ENCODE measurements around the gene CHCHD6. TPM values are rescaled to one million over a fixed set of nuclear protein-coding genes. Genes with fewer than 3 reads are reported as not detected.

Gene CHCHD6
- total RNA-seq, 3 donors from 2014 or later (not counting 1 experiment from before 2014, with no cell fraction given), result 5.3 to 9.9 (median 8.3) TPM

DNA sequence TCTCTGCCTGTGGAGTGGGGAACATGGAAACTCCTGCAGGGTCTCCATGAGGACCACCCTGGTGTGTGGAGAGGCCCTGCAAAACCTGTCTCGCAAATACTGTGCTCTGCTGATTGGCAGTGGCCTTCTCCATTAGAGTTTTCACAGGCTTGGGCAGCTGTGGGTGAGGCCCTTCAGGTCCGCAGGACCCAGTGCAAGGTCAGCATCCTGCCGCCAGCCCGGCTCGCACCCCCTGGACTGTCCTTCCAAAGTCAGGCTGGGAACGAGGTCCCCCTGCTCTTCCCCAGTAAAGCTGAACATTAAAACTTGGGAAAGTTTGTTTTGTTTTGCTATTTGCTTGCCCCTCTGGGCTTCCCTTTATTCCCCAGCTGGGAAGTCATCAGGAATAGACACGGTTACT lies 193.9 kb downstream of the CHCHD6 start:
- H3K4me1 ChIP-seq (ENCODE audit: control insufficient read depth, insufficient read depth, low read length), result no peaks in the 10 kb centered on the region
- Mint-ChIP-seq H3K27me3 (ENCODE audit: low read depth in 2 of 2) (peaks cover 42 to 64% of the 10 kb centered on the region in 2 donors), H3K9me3 (no peaks in the 10 kb centered on the region), H3K4me1 (no peaks in the 10 kb centered on the region), H3K27ac (no peak overlapping the region), H3K36me3 (no peaks in the 10 kb centered on the region), H3K4me3 (no peak overlapping the region)
- H3K36me3 ChIP-seq (ENCODE audit: control insufficient read depth, insufficient read depth, low read length), result no peaks in the 10 kb centered on the region
- 98% methylated on average over 7 of the region's 7 CpGs for WGBS (ENCODE audit: insufficient coverage)
- peaks cover 6% of the 10 kb centered on the region for H3K27me3 ChIP-seq (ENCODE audit: control insufficient read depth, insufficient read depth, low read length)
- no peaks in the 10 kb centered on the region for H3K9me3 ChIP-seq (ENCODE audit: control insufficient read depth, insufficient read depth, low read length)
- TF ChIP-seq, protein P1, sequence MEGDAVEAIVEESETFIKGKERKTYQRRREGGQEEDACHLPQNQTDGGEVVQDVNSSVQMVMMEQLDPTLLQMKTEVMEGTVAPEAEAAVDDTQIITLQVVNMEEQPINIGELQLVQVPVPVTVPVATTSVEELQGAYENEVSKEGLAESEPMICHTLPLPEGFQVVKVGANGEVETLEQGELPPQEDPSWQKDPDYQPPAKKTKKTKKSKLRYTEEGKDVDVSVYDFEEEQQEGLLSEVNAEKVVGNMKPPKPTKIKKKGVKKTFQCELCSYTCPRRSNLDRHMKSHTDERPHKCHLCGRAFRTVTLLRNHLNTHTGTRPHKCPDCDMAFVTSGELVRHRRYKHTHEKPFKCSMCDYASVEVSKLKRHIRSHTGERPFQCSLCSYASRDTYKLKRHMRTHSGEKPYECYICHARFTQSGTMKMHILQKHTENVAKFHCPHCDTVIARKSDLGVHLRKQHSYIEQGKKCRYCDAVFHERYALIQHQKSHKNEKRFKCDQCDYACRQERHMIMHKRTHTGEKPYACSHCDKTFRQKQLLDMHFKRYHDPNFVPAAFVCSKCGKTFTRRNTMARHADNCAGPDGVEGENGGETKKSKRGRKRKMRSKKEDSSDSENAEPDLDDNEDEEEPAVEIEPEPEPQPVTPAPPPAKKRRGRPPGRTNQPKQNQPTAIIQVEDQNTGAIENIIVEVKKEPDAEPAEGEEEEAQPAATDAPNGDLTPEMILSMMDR (IDR thresholded peaks at IDR 0.05), result no peak
- H3K4me3 ChIP-seq (ENCODE audit: low read length), result no peak overlapping the region
- DNase-seq (no peak), ATAC-seq (no peak)
- no peak overlapping the region for H3K27ac ChIP-seq (ENCODE audit: low read length)
- intact Hi-C loops (cut with micrococcal nuclease), result no loop called here

DNA sequence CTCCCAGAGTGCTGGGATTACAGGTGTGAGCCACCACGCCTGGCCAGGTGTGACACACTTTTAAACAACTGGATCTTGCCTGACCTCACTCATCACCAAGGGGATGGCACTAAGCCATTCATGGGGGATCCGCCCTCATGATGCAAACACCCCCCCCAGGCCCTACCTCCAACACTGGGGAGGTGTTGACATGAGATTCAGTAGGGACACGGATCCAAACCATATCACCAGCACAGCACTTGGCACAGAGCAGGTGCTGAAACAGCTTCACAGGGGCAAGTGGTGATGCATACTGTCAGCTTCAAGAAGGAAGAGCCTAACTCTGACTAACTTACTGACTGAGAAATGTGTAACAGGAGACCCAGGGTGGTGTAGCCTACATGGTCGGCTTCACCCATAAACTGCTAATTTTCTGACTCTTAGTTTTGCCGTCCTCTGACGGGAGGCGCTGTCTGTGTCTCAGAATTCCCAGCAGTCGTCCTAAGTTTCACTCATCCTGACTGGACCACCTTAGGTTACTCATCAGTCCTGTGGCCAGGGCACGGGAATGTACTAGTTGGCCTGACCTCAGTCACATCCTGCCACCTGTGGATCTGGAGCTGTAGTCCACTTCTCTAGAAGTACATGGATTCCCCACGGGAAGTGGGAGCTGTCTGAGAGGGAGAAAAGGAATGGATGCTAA lies 197.0 kb downstream of the CHCHD6 start:
- Mint-ChIP-seq H3K4me3 (no peak overlapping the region), H3K27ac (no peak overlapping the region), H3K4me1 (no peaks in the 10 kb centered on the region), H3K9me3 (no peaks in the 10 kb centered on the region), H3K36me3 (no peaks in the 10 kb centered on the region), H3K27me3 (ENCODE audit: low read depth in 2 of 2) (peaks cover 34 to 44% of the 10 kb centered on the region in 2 donors)
- Histone ChIP-seq H3K4me1 (ENCODE audit: control insufficient read depth, insufficient read depth, low read length) (no peaks in the 10 kb centered on the region), H3K27me3 (ENCODE audit: control insufficient read depth, insufficient read depth, low read length) (peaks cover 14% of the 10 kb centered on the region), H3K4me3 (ENCODE audit: low read length) (no peak overlapping the region), H3K9me3 (ENCODE audit: control insufficient read depth, insufficient read depth, low read length) (no peaks in the 10 kb centered on the region), H3K27ac (ENCODE audit: low read length) (no peak overlapping the region), H3K36me3 (ENCODE audit: control insufficient read depth, insufficient read depth, low read length) (no peaks in the 10 kb centered on the region)
- 94% methylated on average over 10 of the region's 10 CpGs for WGBS (ENCODE audit: insufficient coverage)
- TF ChIP-seq, protein P1 (IDR thresholded peaks at IDR 0.05), result no peak
- ATAC-seq, result no peak
- intact Hi-C loops (cut with micrococcal nuclease), result no loop called here
- no peak for DNase-seq

- Mint-ChIP-seq H3K27ac (no peak overlapping the region), H3K36me3 (no peaks in the 10 kb centered on the region), H3K27me3 (ENCODE audit: low read depth in 2 of 2) (peaks cover 29 to 37% of the 10 kb centered on the region in 2 donors), H3K9me3 (no peaks in the 10 kb centered on the region), H3K4me3 (no peak overlapping the region), H3K4me1 (no peaks in the 10 kb centered on the region)
- intact Hi-C loops (cut with micrococcal nuclease), result no loop called here
- Histone ChIP-seq H3K9me3 (ENCODE audit: control insufficient read depth, insufficient read depth, low read length) (no peaks in the 10 kb centered on the region), H3K4me3 (ENCODE audit: low read length) (no peak overlapping the region), H3K36me3 (ENCODE audit: control insufficient read depth, insufficient read depth, low read length) (no peaks in the 10 kb centered on the region), H3K4me1 (ENCODE audit: control insufficient read depth, insufficient read depth, low read length) (no peaks in the 10 kb centered on the region), H3K27ac (ENCODE audit: low read length) (no peak overlapping the region), H3K27me3 (ENCODE audit: control insufficient read depth, insufficient read depth, low read length) (peaks cover 17% of the 10 kb centered on the region)
- no peak for DNase-seq
- TF ChIP-seq, protein P1 (IDR thresholded peaks at IDR 0.05), result no peak
- no peak for ATAC-seq
- 89% methylated on average over 8 of the region's 8 CpGs for WGBS (ENCODE audit: insufficient coverage)
Measured at GRCh38 chr3:126901631-126902030, 197.6 kb downstream of the CHCHD6 start.

GRCh38 chr3:126903521-126903920 lies 199.5 kb downstream of the CHCHD6 start:
- H3K9me3 Mint-ChIP-seq, result no peaks in the 10 kb centered on the region
- peaks cover 23% of the 10 kb centered on the region for H3K27me3 ChIP-seq (ENCODE audit: control insufficient read depth, insufficient read depth, low read length)
- no peak for DNase-seq

More at GRCh38 chr3:126903521-126903920, 199.5 kb downstream of the CHCHD6 start:
- no peaks in the 10 kb centered on the region for H3K9me3 ChIP-seq (ENCODE audit: control insufficient read depth, insufficient read depth, low read length)
- H3K27ac ChIP-seq (ENCODE audit: low read length), result no peak overlapping the region
- intact Hi-C loops (cut with micrococcal nuclease), result no loop called here
- TF ChIP-seq, protein P1 (IDR thresholded peaks at IDR 0.05), result no peak
- no peaks in the 10 kb centered on the region for H3K36me3 ChIP-seq (ENCODE audit: control insufficient read depth, insufficient read depth, low read length)
- H3K4me1 ChIP-seq (ENCODE audit: control insufficient read depth, insufficient read depth, low read length), result peaks cover 10% of the 10 kb centered on the region
- Mint-ChIP-seq H3K4me1 (peaks cover 4 to 7% of the 10 kb centered on the region in 2 donors), H3K36me3 (no peaks in the 10 kb centered on the region), H3K27ac (no peak overlapping the region), H3K27me3 (ENCODE audit: low read depth in 2 of 2) (peaks cover 27 to 30% of the 10 kb centered on the region in 2 donors), H3K4me3 (no peak overlapping the region)
- ATAC-seq, result no peak
- 95% methylated on average over 3 of the region's 3 CpGs for WGBS (ENCODE audit: insufficient coverage)
- H3K4me3 ChIP-seq (ENCODE audit: low read length), result no peak overlapping the region
